WTC11 (cell line): Measurements from ENCODE around the gene FBXL7. TPM values are rescaled to one million over a fixed set of nuclear protein-coding genes. Genes with fewer than 3 reads are reported as not detected.

Experiments
- ATAC-seq: fragments of 200-7000 bp; cut with Tn5 transposase; 2 replicates; pipeline ENCODE4 v1.10.0; 2021; ENCODE audit warnings: mild to moderate bottlenecking, moderate library complexity
- CTCF ChIA-PET: fragments of 300-600 bp; sonication (Branson Sonifier 250); formaldehyde crosslinking; loops from one replicate; lab custom pipeline; 2021; ENCODE audit warnings: antibody characterized with exemption; lab: Charles Lee
- POLR2A ChIA-PET: fragments of 350-600 bp; sonication (Branson Sonifier 250); formaldehyde crosslinking; loops from one replicate; lab custom pipeline; 2021; ENCODE audit warnings: antibody characterized with exemption; lab: Charles Lee
- DNase-seq: peaks from one replicate; pipeline ENCODE4 v3.0.0; 2021; ENCODE audit warnings: low spot score
- H3K27ac Mint-ChIP-seq: 2 replicates; pipeline ENCODE4 v1.8.0; 2021; ENCODE audit warnings: mixed read lengths
- H3K27me3 Mint-ChIP-seq: 2 replicates; pipeline ENCODE4 v1.8.0; 2021; ENCODE audit warnings: low read depth, mild to moderate bottlenecking, moderate library complexity, mixed read lengths
- H3K36me3 Mint-ChIP-seq: 2 replicates; pipeline ENCODE4 v1.8.0; 2021; ENCODE audit warnings: mixed read lengths
- H3K4me1 Mint-ChIP-seq: 2 replicates; pipeline ENCODE4 v1.8.0; 2022; ENCODE audit warnings: mixed read lengths
- H3K4me3 Mint-ChIP-seq: 2 replicates; pipeline ENCODE4 v1.8.0; 2021; ENCODE audit warnings: mild to moderate bottlenecking, moderate library complexity, mixed read lengths
- H3K9me3 Mint-ChIP-seq: 2 replicates; pipeline ENCODE4 v1.8.0; 2021; ENCODE audit warnings: mixed read lengths
- ETV6 ChIP-seq: sonication (generic); formaldehyde crosslinking; IDR thresholded peaks from 2 replicates; pipeline ENCODE4 v1.8.1; 2022; ENCODE audit warnings: mild to moderate bottlenecking, missing genetic modification reagents
- GRHL2 ChIP-seq: fragments of 250-450 bp; sonication (Bioruptor Pico); IDR thresholded peaks from 2 replicates; pipeline ENCODE4 v1.8.0; 2022; ENCODE audit warnings: mild to moderate bottlenecking, moderate library complexity; ENCODE audit not compliant: insufficient replicate concordance, severe bottlenecking
- RORB ChIP-seq: fragments of 250-450 bp; sonication (Bioruptor Pico); IDR thresholded peaks from 2 replicates; pipeline ENCODE4 v1.9.0; 2021; ENCODE audit warnings: mild to moderate bottlenecking
- SMAD4 ChIP-seq: sonication (generic); formaldehyde crosslinking; IDR thresholded peaks from 2 replicates; pipeline ENCODE4 v1.8.0; 2022; ENCODE audit warnings: mild to moderate bottlenecking, missing genetic modification reagents
- ZNF232 ChIP-seq: sonication (generic); formaldehyde crosslinking; IDR thresholded peaks from 2 replicates; pipeline ENCODE4 v1.8.0; 2022; ENCODE audit warnings: mild to moderate bottlenecking, missing genetic modification reagents
- ZNF263 ChIP-seq: sonication (generic); formaldehyde crosslinking; IDR thresholded peaks from 2 replicates; pipeline ENCODE4 v1.8.1; 2022; ENCODE audit warnings: low read depth, mild to moderate bottlenecking, moderate library complexity, missing genetic modification reagents
- ZNF317 ChIP-seq: sonication (generic); formaldehyde crosslinking; IDR thresholded peaks from 2 replicates; pipeline ENCODE4 v1.8.1; 2023; ENCODE audit warnings: low read depth, mild to moderate bottlenecking, moderate library complexity, missing genetic modification reagents, borderline replicate concordance
- ZNF396 ChIP-seq: fragments of 250-450 bp; sonication (Bioruptor Pico); IDR thresholded peaks from 2 replicates; pipeline ENCODE4 v1.8.0; 2021; ENCODE audit warnings: mild to moderate bottlenecking, moderate library complexity, borderline replicate concordance
- total RNA-seq: library from RNA; stranded (reverse); gene quantifications from 3 replicates; pipeline ENCODE4 v1.2.3, GENCODE V29; 2021
- TF ChIP-seq, protein P1 (sequence below): sonication (generic); formaldehyde crosslinking; IDR thresholded peaks from 2 replicates; pipeline ENCODE4 v1.8.0; 2022; ENCODE audit warnings: mild to moderate bottlenecking, missing genetic modification reagents
- TF ChIP-seq, protein P2 (sequence below): sonication (generic); formaldehyde crosslinking; conservative IDR thresholded peaks from 2 replicates; pipeline ENCODE4 v1.8.1; 2022; ENCODE audit warnings: mild to moderate bottlenecking, missing genetic modification reagents
- TF ChIP-seq, protein P3 (sequence below): sonication (generic); formaldehyde crosslinking; IDR thresholded peaks from 2 replicates; pipeline ENCODE4 v1.8.1; 2023; ENCODE audit warnings: mild to moderate bottlenecking, missing genetic modification reagents
- TF ChIP-seq, protein P4 (sequence below): sonication (generic); formaldehyde crosslinking; IDR thresholded peaks from 2 replicates; pipeline ENCODE4 v1.8.0; 2022; ENCODE audit warnings: mild to moderate bottlenecking, missing genetic modification reagents
- TF ChIP-seq, protein P5 (sequence below): sonication (generic); formaldehyde crosslinking; IDR thresholded peaks from 2 replicates; pipeline ENCODE4 v1.8.1; 2022; ENCODE audit warnings: low read depth, mild to moderate bottlenecking, moderate library complexity, missing genetic modification reagents, borderline replicate concordance
- TF ChIP-seq, protein P6 (sequence below): fragments of 250-450 bp; sonication (Bioruptor Pico); IDR thresholded peaks from 2 replicates; pipeline ENCODE4 v1.9.0; 2021; ENCODE audit warnings: mild to moderate bottlenecking
- TF ChIP-seq, protein P7 (sequence below): sonication (generic); formaldehyde crosslinking; IDR thresholded peaks from 2 replicates; pipeline ENCODE4 v1.8.1; 2022; ENCODE audit warnings: missing genetic modification reagents, borderline replicate concordance
- TF ChIP-seq, protein P8 (sequence below): sonication (generic); formaldehyde crosslinking; IDR thresholded peaks from 2 replicates; pipeline ENCODE4 v1.8.0; 2022; ENCODE audit warnings: mild to moderate bottlenecking, missing genetic modification reagents

FBXL7 gene
- total RNA-seq, 1 experiment from 2014 or later = 13.8 TPM

DNA sequence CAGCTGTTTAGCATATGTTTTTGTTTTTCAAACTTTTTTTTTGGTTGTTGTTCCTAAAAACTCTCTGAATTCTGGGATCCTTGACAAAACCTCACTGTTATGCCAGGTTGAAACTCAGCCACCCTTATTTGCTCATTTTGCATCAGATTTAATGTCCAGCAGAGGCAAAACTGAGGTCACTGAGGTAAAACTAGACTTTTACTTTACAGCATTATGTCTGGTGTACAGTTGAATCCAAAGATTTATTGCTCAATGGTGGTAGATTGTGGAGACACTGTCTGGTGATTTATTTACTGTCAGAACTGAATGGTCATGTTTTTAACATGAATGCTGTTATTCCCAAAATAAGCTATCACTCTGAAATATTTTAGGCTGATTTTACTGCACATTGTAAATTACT, 87.9 kb downstream of the FBXL7 start:
- Mint-ChIP-seq H3K4me1 (peaks cover 7% of the 10 kb centered on the region), H3K4me3 (no peak overlapping the region), H3K36me3 (peaks cover 25% of the 10 kb centered on the region), H3K27me3 (no peaks in the 10 kb centered on the region), H3K27ac (no peak overlapping the region), H3K9me3 (peaks cover 27% of the 10 kb centered on the region)
- no peak for ATAC-seq
- CTCF ChIA-PET = no interaction called here
- DNase-seq = no peak
- POLR2A ChIA-PET = no interaction called here
- TF ChIP-seq, protein P1, sequence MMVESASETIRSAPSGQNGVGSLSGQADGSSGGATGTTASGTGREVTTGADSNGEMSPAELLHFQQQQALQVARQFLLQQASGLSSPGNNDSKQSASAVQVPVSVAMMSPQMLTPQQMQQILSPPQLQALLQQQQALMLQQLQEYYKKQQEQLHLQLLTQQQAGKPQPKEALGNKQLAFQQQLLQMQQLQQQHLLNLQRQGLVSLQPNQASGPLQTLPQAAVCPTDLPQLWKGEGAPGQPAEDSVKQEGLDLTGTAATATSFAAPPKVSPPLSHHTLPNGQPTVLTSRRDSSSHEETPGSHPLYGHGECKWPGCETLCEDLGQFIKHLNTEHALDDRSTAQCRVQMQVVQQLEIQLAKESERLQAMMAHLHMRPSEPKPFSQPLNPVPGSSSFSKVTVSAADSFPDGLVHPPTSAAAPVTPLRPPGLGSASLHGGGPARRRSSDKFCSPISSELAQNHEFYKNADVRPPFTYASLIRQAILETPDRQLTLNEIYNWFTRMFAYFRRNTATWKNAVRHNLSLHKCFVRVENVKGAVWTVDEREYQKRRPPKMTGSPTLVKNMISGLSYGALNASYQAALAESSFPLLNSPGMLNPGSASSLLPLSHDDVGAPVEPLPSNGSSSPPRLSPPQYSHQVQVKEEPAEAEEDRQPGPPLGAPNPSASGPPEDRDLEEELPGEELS (CRISPR knock-in tag) = no peak
- TF ChIP-seq, protein P2, sequence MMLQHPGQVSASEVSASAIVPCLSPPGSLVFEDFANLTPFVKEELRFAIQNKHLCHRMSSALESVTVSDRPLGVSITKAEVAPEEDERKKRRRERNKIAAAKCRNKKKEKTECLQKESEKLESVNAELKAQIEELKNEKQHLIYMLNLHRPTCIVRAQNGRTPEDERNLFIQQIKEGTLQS (CRISPR knock-in tag) = no peak
- TF ChIP-seq ZNF317 (CRISPR knock-in tag) (no peak), ZNF396 (CRISPR knock-in tag) (no peak), GRHL2 (CRISPR knock-in tag) (no peak), RORB (CRISPR knock-in tag) (no peak), ZNF232 (CRISPR knock-in tag) (no peak), SMAD4 (CRISPR knock-in tag) (no peak)
- TF ChIP-seq, protein P3, sequence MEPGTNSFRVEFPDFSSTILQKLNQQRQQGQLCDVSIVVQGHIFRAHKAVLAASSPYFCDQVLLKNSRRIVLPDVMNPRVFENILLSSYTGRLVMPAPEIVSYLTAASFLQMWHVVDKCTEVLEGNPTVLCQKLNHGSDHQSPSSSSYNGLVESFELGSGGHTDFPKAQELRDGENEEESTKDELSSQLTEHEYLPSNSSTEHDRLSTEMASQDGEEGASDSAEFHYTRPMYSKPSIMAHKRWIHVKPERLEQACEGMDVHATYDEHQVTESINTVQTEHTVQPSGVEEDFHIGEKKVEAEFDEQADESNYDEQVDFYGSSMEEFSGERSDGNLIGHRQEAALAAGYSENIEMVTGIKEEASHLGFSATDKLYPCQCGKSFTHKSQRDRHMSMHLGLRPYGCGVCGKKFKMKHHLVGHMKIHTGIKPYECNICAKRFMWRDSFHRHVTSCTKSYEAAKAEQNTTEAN (CRISPR knock-in tag) = no peak
- TF ChIP-seq, protein P4, sequence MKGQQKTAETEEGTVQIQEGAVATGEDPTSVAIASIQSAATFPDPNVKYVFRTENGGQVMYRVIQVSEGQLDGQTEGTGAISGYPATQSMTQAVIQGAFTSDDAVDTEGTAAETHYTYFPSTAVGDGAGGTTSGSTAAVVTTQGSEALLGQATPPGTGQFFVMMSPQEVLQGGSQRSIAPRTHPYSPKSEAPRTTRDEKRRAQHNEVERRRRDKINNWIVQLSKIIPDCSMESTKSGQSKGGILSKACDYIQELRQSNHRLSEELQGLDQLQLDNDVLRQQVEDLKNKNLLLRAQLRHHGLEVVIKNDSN = no peak
- TF ChIP-seq, protein P5, sequence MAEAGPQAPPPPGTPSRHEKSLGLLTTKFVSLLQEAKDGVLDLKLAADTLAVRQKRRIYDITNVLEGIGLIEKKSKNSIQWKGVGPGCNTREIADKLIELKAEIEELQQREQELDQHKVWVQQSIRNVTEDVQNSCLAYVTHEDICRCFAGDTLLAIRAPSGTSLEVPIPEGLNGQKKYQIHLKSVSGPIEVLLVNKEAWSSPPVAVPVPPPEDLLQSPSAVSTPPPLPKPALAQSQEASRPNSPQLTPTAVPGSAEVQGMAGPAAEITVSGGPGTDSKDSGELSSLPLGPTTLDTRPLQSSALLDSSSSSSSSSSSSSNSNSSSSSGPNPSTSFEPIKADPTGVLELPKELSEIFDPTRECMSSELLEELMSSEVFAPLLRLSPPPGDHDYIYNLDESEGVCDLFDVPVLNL = no peak
- TF ChIP-seq, protein P6, sequence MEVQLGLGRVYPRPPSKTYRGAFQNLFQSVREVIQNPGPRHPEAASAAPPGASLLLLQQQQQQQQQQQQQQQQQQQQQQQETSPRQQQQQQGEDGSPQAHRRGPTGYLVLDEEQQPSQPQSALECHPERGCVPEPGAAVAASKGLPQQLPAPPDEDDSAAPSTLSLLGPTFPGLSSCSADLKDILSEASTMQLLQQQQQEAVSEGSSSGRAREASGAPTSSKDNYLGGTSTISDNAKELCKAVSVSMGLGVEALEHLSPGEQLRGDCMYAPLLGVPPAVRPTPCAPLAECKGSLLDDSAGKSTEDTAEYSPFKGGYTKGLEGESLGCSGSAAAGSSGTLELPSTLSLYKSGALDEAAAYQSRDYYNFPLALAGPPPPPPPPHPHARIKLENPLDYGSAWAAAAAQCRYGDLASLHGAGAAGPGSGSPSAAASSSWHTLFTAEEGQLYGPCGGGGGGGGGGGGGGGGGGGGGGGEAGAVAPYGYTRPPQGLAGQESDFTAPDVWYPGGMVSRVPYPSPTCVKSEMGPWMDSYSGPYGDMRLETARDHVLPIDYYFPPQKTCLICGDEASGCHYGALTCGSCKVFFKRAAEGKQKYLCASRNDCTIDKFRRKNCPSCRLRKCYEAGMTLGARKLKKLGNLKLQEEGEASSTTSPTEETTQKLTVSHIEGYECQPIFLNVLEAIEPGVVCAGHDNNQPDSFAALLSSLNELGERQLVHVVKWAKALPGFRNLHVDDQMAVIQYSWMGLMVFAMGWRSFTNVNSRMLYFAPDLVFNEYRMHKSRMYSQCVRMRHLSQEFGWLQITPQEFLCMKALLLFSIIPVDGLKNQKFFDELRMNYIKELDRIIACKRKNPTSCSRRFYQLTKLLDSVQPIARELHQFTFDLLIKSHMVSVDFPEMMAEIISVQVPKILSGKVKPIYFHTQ (CRISPR knock-in tag) = no peak

DNA sequence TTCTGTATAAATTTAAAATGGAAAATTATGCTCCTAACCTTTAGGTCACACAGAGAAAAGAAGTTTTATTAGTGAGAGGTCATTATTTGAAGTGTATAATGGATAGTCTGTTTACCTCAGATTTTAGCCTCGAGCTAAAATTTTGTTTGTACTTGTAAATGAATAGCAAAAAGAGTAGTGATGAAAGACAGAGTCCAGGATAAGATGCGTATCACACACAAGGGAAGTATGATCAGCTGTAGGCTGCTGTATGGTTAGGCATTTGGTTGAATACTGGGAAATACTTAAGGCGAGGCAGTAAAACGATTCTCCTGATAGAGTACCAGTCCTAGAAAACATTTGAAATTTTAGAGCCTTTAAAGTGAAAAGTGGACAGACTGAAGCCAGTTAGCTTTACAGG, 92.7 kb downstream of the FBXL7 start:
- no peak overlapping the region for H3K4me3 Mint-ChIP-seq
- peaks cover 5% of the 10 kb centered on the region for H3K9me3 Mint-ChIP-seq
- H3K4me1 Mint-ChIP-seq = peaks cover 27% of the 10 kb centered on the region
- POLR2A ChIA-PET = no interaction called here
- H3K27me3 Mint-ChIP-seq = no peaks in the 10 kb centered on the region
- ATAC-seq (no peak), DNase-seq (no peak)
- TF ChIP-seq, protein P7, sequence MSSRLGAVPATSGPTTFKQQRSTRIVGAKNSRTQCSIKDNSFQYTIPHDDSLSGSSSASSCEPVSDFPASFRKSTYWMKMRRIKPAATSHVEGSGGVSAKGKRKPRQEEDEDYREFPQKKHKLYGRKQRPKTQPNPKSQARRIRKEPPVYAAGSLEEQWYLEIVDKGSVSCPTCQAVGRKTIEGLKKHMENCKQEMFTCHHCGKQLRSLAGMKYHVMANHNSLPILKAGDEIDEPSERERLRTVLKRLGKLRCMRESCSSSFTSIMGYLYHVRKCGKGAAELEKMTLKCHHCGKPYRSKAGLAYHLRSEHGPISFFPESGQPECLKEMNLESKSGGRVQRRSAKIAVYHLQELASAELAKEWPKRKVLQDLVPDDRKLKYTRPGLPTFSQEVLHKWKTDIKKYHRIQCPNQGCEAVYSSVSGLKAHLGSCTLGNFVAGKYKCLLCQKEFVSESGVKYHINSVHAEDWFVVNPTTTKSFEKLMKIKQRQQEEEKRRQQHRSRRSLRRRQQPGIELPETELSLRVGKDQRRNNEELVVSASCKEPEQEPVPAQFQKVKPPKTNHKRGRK (CRISPR knock-in tag) = no peak
- TF ChIP-seq ETV6 (CRISPR knock-in tag) = no peak
- TF ChIP-seq, protein P8, sequence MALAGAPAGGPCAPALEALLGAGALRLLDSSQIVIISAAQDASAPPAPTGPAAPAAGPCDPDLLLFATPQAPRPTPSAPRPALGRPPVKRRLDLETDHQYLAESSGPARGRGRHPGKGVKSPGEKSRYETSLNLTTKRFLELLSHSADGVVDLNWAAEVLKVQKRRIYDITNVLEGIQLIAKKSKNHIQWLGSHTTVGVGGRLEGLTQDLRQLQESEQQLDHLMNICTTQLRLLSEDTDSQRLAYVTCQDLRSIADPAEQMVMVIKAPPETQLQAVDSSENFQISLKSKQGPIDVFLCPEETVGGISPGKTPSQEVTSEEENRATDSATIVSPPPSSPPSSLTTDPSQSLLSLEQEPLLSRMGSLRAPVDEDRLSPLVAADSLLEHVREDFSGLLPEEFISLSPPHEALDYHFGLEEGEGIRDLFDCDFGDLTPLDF = no peak
- no peak for TF ChIP-seq ZNF263 (CRISPR knock-in tag)
- CTCF ChIA-PET = no interaction called here
- no peak overlapping the region for H3K27ac Mint-ChIP-seq
- H3K36me3 Mint-ChIP-seq = peaks cover 3% of the 10 kb centered on the region; the same call in 1 of the 2 replicates
